ENCODE measurements around the gene ASB18.

The ASB18 gene

GRCh38 chr2:236293241-236293810 lies 29.1 kb upstream of the ASB18 start:
- TF ChIP-seq REST (IDR thresholded peaks at IDR 0.05; ENCODE audit: insufficient read depth in 1 of 2, low read depth in 2 of 2, low read length in 2 of 2) = no peak
- no peak for TF ChIP-seq POLR2AphosphoS5 (IDR thresholded peaks at IDR 0.05; ENCODE audit: low read depth, low read length)
- no peak for TF ChIP-seq TAF1 (IDR thresholded peaks at IDR 0.05; ENCODE audit: borderline replicate concordance, insufficient read depth, low read length)
- no peak for TF ChIP-seq SIN3A (IDR thresholded peaks at IDR 0.05; ENCODE audit: borderline replicate concordance, insufficient read depth, low read length)
- no peak for TF ChIP-seq FOXP2 (optimal IDR thresholded peaks at IDR 0.05; ENCODE audit: borderline replicate concordance, extremely low read depth, extremely low read length, insufficient read depth)

- TF ChIP-seq POLR2AphosphoS5 (IDR thresholded peaks at IDR 0.05; ENCODE audit: low read depth, low read length) = no peak
- TF ChIP-seq REST (IDR thresholded peaks at IDR 0.05; ENCODE audit: insufficient read depth in 1 of 2, low read depth in 2 of 2, low read length in 2 of 2) = no peak
- TF ChIP-seq SIN3A (IDR thresholded peaks at IDR 0.05; ENCODE audit: borderline replicate concordance, insufficient read depth, low read length) = no peak
- TF ChIP-seq TAF1 (IDR thresholded peaks at IDR 0.05; ENCODE audit: borderline replicate concordance, insufficient read depth, low read length) = no peak
- TF ChIP-seq FOXP2 (optimal IDR thresholded peaks at IDR 0.05; ENCODE audit: borderline replicate concordance, extremely low read depth, extremely low read length, insufficient read depth) = no peak
Observed at GRCh38 chr2:236291911-236292310, 27.7 kb upstream of the ASB18 start.

- TF ChIP-seq SIN3A (IDR thresholded peaks at IDR 0.05; ENCODE audit: borderline replicate concordance, insufficient read depth, low read length) (no peak), REST (IDR thresholded peaks at IDR 0.05; ENCODE audit: insufficient read depth in 1 of 2, low read depth in 2 of 2, low read length in 2 of 2) (no peak), FOXP2 (optimal IDR thresholded peaks at IDR 0.05; ENCODE audit: borderline replicate concordance, extremely low read depth, extremely low read length, insufficient read depth) (no peak), TAF1 (IDR thresholded peaks at IDR 0.05; ENCODE audit: borderline replicate concordance, insufficient read depth, low read length) (no peak), POLR2AphosphoS5 (IDR thresholded peaks at IDR 0.05; ENCODE audit: low read depth, low read length) (no peak)
Observed at GRCh38 chr2:236291476-236291875, 27.3 kb upstream of the ASB18 start.

- TF ChIP-seq FOXP2 (optimal IDR thresholded peaks at IDR 0.05; ENCODE audit: borderline replicate concordance, extremely low read depth, extremely low read length, insufficient read depth) (no peak), TAF1 (IDR thresholded peaks at IDR 0.05; ENCODE audit: borderline replicate concordance, insufficient read depth, low read length) (no peak), POLR2AphosphoS5 (IDR thresholded peaks at IDR 0.05; ENCODE audit: low read depth, low read length) (no peak), REST (IDR thresholded peaks at IDR 0.05; ENCODE audit: insufficient read depth in 1 of 2, low read depth in 2 of 2, low read length in 2 of 2) (no peak), SIN3A (IDR thresholded peaks at IDR 0.05; ENCODE audit: borderline replicate concordance, insufficient read depth, low read length) (no peak)
Observed at GRCh38 chr2:236290742-236291425, 26.7 kb upstream of the ASB18 start.
